ENCODE data around the gene TNFRSF6B.

The TNFRSF6B gene

DNA sequence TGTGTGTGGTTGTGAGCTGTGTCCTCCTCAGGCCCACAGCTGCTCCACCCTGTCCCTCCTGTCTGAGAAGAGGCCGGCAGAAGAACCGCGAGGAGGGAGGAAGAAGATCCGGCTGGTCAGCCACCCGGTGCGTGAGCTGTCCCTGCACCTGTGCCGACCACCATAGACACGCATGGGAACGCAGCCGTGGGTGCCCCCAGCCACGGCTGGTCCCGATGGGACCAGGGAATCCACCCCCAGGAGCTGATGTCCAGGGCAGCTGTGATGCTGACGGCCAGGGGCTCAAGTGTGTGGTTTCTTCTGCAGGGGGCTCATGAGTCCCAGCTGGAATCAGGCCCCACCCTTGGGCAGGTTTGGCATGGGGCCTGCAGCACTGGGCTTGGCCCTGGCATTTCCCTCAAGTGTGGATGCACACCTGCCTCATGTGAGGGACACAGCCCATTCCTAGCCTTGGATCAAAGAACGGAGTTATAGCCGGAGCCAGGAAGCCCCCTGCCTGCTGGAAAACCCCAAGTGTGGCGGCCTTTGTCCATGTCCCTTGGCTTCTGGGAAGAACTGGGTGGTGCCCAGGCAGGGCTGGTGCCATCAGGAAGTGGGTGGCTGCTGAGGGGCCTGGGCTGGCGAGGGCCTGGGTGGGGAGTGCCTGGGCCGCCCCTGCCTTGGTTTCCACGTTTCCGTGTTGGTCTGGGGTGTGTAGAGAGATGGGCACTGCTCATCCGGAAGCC lies 4.6 kb upstream of the TNFRSF6B start:
- no peak for DNase-seq (ENCODE audit: extremely low read depth, low read depth)
- TF ChIP-seq, protein P1, sequence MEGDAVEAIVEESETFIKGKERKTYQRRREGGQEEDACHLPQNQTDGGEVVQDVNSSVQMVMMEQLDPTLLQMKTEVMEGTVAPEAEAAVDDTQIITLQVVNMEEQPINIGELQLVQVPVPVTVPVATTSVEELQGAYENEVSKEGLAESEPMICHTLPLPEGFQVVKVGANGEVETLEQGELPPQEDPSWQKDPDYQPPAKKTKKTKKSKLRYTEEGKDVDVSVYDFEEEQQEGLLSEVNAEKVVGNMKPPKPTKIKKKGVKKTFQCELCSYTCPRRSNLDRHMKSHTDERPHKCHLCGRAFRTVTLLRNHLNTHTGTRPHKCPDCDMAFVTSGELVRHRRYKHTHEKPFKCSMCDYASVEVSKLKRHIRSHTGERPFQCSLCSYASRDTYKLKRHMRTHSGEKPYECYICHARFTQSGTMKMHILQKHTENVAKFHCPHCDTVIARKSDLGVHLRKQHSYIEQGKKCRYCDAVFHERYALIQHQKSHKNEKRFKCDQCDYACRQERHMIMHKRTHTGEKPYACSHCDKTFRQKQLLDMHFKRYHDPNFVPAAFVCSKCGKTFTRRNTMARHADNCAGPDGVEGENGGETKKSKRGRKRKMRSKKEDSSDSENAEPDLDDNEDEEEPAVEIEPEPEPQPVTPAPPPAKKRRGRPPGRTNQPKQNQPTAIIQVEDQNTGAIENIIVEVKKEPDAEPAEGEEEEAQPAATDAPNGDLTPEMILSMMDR (IDR thresholded peaks at IDR 0.05; ENCODE audit: low read depth, low read length), result no peak

DNA sequence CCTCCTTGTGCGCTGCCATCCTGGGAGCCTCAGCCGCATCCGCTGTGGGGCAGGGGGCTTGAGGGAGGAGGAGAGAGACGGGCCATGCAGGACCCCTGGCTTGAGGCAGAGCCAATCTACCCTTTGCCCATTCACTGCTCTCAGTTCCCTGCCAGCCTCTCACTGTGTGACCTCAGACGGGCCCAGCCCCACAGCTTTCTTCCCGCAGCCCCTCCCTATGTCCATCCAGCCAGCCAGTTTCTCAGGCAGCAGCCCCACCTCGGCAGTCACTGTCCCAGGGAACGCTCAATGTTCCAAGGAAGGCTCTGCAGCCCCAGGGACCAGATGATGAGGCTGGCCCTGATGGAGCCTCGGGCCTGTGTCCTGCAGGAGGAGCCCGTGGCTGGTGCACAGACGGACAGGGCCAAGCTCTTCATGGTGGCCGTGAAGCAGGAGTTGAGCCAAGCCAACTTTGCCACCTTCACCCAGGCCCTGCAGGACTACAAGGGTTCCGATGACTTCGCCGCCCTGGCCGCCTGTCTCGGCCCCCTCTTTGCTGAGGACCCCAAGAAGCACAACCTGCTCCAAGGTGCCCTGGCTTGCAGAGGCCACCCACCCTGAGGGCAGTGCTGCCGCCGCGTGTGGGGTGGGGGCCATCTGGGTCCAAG lies 3.9 kb upstream of the TNFRSF6B start:
- TF ChIP-seq, protein P1 (IDR thresholded peaks at IDR 0.05; ENCODE audit: low read depth, low read length), result no peak; the same call in 1 of the 2 replicates
- DNase-seq (ENCODE audit: extremely low read depth, low read depth), result no peak

DNA sequence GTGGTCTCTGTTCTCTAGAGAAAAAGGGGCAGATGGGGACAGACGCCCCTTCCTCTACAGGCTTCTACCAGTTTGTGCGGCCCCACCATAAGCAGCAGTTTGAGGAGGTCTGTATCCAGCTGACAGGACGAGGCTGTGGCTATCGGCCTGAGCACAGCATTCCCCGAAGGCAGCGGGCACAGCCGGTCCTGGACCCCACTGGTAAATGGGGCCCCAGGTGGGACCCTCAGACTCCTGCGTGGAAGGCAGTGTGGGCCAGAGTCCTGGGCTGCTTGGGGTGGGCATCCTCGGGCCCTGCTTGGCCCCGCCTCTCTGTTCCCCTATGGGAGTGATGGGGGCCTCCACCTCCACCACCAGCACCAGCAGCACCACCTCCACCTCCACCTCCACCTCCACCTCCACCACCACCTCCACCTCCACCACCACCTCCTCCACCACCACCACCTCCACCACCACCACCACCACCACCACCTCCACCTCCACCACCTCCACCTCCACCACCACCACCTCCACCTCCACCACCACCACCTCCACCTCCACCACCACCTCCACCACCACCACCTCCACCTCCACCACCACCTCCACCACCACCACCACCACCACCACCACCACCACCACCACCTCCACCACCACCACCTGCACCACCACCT lies 3.2 kb upstream of the TNFRSF6B start:
- TF ChIP-seq, protein P1 (IDR thresholded peaks at IDR 0.05; ENCODE audit: low read depth, low read length), result no peak
- DNase-seq (ENCODE audit: extremely low read depth, low read depth), result no peak

DNA sequence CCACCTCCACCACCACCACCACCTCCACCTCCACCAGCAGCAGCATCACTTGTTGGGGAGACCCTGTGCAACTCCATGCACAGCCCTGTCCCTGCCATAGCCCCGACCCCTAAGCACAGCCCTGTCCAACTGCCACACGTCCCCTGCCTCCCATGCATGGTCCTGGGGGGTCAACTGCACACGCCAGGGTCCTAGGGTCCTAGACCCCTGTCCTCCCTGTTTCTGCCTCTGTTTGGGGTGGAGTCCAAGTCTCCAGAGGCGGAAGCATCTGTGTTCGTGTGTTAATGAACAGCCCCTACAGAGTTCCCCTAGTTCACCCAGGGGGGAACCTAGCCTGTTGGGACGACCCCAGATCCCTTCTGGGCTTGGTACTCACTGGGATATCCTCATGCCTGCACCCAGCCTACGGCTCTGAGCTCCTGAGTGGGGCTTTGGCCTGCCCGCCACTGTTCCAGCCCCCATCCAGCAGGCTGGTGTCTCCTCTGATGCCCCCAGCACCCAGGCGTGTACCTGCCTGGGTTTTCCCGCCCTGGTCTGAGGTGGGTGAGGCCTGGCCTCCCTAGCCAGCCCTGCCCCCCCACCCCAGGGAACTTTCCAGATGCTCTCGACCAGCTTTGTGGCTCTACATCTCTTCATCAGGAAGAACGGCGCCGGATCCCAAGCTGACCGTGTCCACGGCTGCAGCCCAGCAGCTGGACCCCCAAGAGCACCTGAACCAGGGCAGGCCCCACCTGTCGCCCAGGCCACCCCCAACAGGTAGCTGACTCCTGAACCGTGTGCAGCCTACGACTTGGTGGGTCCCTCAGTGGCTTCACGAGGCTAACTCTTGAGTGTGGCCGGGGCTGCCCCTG lies 2.5 kb upstream of the TNFRSF6B start:
- TF ChIP-seq, protein P1 (IDR thresholded peaks at IDR 0.05; ENCODE audit: low read depth, low read length), result no peak
- no peak for DNase-seq (ENCODE audit: extremely low read depth, low read depth)

DNA sequence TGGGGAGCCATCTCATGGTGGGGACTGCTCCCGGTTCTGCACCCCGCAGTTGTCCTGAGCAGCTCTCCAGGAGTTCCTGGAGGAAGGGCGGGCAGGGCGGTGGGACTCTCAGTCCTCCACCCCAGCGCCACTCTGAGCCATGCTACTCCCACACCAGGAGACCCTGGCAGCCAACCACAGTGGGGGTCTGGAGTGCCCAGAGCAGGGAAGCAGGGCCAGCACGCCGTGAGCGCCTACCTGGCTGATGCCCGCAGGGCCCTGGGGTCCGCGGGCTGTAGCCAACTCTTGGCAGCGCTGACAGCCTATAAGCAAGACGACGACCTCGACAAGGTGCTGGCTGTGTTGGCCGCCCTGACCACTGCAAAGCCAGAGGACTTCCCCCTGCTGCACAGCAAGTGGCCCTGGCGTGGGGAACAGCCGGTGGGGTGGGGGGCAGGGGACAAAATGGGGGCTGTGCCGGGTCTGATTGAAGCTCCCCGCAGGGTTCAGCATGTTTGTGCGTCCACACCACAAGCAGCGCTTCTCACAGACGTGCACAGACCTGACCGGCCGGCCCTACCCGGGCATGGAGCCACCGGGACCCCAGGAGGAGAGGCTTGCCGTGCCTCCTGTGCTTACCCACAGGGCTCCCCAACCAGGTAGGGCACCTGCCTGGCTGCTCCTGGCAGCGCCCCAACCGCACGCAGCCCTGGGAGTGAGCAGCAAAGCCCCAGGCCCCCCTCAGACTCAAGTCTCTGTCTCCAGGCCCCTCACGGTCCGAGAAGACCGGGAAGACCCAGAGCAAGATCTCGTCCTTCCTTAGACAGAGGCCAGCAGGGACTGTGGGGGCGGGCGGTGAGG lies 1.6 kb upstream of the TNFRSF6B start:
- no peak for DNase-seq (ENCODE audit: extremely low read depth, low read depth)
- TF ChIP-seq, protein P1 (IDR thresholded peaks at IDR 0.05; ENCODE audit: low read depth, low read length), result no peak

DNA sequence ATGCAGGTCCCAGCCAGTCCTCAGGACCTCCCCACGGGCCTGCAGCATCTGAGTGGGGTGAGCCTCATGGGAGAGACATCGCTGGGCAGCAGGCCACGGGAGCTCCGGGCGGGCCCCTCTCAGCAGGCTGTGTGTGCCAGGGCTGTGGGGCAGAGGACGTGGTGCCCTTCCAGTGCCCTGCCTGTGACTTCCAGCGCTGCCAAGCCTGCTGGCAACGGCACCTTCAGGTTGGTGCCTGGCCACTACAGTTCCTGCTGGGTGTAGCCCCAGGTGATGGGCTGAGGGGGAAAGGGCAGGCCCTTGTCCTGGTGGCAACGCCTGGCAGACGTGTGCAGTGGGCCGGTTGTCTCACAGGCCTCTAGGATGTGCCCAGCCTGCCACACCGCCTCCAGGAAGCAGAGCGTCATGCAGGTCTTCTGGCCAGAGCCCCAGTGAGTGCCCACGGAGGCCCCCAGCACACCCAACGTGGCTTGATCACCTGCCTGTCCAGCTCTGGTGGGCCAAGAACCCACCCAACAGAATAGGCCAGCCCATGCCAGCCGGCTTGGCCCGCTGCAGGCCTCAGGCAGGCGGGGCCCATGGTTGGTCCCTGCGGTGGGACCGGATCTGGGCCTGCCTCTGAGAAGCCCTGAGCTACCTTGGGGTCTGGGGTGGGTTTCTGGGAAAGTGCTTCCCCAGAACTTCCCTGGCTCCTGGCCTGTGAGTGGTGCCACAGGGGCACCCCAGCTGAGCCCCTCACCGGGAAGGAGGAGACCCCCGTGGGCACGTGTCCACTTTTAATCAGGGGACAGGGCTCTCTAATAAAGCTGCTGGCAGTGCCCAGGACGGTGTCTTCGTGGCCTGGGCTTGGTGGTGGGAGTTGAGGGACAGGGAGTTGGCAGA lies 787 bp upstream of the TNFRSF6B start:
- DNase-seq (ENCODE audit: extremely low read depth, low read depth), result no peak

More for the DNA sequence above, 787 bp upstream of the TNFRSF6B start:
- TF ChIP-seq, protein P1 (IDR thresholded peaks at IDR 0.05; ENCODE audit: low read depth, low read length), result no peak
